ENCODE results near the gene GDPD4. TPM values are rescaled to one million over a fixed set of nuclear protein-coding genes. Genes with fewer than 3 reads are reported as not detected.
A peak's percentile ranks its signal among the peaks of the same experiment; 100 is the strongest.

GDPD4 gene
- total and polyA plus RNA-seq, 2 of the 4 experiments (the other 2 are of a cell fraction), result not detected

DNA sequence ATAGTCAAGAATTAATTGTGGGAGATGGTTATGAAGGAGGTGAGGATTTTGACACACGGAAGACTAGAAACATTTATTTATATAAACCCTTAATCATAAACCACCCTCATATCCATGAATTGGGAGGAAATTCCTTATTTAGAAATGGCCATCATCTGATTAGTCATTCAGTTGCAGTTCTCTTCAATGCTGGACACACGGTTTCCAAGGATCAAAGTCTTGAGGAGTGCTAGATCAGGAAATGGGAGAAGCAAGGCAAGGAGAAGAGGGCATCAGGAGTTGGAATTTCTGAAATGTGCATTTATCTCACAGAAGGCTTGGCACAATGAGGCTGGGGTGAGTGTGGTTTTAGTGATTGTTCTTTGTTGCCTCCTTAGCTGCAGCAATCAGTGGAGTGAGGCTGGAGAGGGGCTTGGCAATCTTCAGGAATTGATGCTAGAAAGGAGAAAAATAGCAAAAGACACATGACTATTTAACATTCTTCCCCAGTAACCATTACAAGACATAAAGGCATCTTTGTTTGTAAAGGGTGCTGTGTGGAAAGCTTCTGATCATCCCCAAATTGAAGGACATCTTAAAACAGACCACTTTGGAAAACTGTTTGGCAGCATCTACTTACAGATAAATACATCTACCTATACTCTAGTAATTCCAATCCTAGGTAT is 21.6 kb upstream of the GDPD4 start:
- ATAC-seq (ENCODE audit: low read depth) (no peak; the same call in 1 of the 2 replicates), DNase-seq (peak; percentile 57)
- Histone ChIP-seq H3K4me3 (ENCODE audit: insufficient read depth, low read depth, low read length) (no peak overlapping the region), H3K27ac (ENCODE audit: insufficient read depth, low read length) (no peak overlapping the region), H2BK20ac (ENCODE audit: low read depth, low read length) (0 out of 2 replicates have a peak overlapping the region, but pooled peaks have one; percentile 51), H3K4me1 (ENCODE audit: control insufficient read depth, insufficient read depth, low read length) (peaks cover 3% of the 10 kb centered on the region), H3K23ac (ENCODE audit: low read depth, low read length) (no peak overlapping the region), H4K91ac (ENCODE audit: insufficient read depth, low read depth, low read length) (no peak overlapping the region), H4K8ac (ENCODE audit: low read depth in 2 of 2, low read length in 2 of 2) (no peak overlapping the region), H3K27me3 (ENCODE audit: control insufficient read depth, insufficient read depth, low read length) (no peaks in the 10 kb centered on the region), H2BK15ac (ENCODE audit: low read depth, low read length) (no peak overlapping the region), H3K79me1 (ENCODE audit: low read depth in 1 of 2, low read length in 2 of 2) (no peaks in the 10 kb centered on the region; a peak in 1 of 4 replicates), H2AFZ (replicated peaks; ENCODE audit: low read length, poor library complexity) (no peak overlapping the region), H2BK5ac (ENCODE audit: low read depth, low read length, poor library complexity, severe bottlenecking) (no peak overlapping the region), H3K56ac (ENCODE audit: extremely low read depth, insufficient read depth, low read length) (no peak overlapping the region), H3K18ac (ENCODE audit: low read depth, low read length) (no peak overlapping the region), H3K9me3 (ENCODE audit: control insufficient read depth, insufficient read depth, low read length) (no peaks in the 10 kb centered on the region), H3K9me1 (ENCODE audit: insufficient read depth, low read length) (peaks cover 12% of the 10 kb centered on the region), H3K9ac (ENCODE audit: low read depth, low read length) (no peak overlapping the region), H3K4ac (ENCODE audit: low read depth, low read length) (no peak overlapping the region), H3K4me2 (ENCODE audit: low read depth, low read length) (no peak overlapping the region), H4K5ac (ENCODE audit: low read depth, low read length) (no peak overlapping the region), H3K36me3 (ENCODE audit: control insufficient read depth, insufficient read depth, low read length) (no peaks in the 10 kb centered on the region), H2AK5ac (ENCODE audit: low read depth, low read length) (no peak overlapping the region), H2BK120ac (ENCODE audit: low read depth, low read length) (no peak overlapping the region), H3K14ac (replicated peaks; ENCODE audit: low read depth, low read length) (no peak overlapping the region), H2AK9ac (replicated peaks; ENCODE audit: low read depth, low read length, poor library complexity) (no peak overlapping the region), H4K20me1 (ENCODE audit: insufficient read depth, low read length) (peaks cover 4% of the 10 kb centered on the region; the same call in 1 of the 2 replicates)
- no TSS peak for BruUV-seq (replicated peaks)
- dilution Hi-C loops (cut with HindIII; ENCODE audit: low sequenced_read_pairs, unreplicated experiment), result no loop called here
- no CpG with 5 or more reads among the region's 2 CpGs for WGBS, 2 experiments (ENCODE audit: extremely low coverage in 2 of 2, insufficient read length in 1 of 2)
- POLR2A ChIA-PET (ENCODE audit: unreplicated experiment), result no interaction called here
- in situ Hi-C loops (cut with MboI; ENCODE audit: low sequenced_read_pairs), result no loop called here
- CTCF ChIA-PET, result no interaction called here
- intact Hi-C loops (cut with micrococcal nuclease), result no loop called here
- TF ChIP-seq RFX5 (IDR thresholded peaks at IDR 0.05; ENCODE audit: low read depth, low read length) (no peak), SMC3 (IDR thresholded peaks at IDR 0.05; ENCODE audit: low read depth, low read length) (no peak), CHD1 (IDR thresholded peaks at IDR 0.05; ENCODE audit: low read depth, low read length) (no peak), RCOR1 (IDR thresholded peaks at IDR 0.05; ENCODE audit: insufficient replicate concordance, low read length) (no peak), POLR2A (IDR thresholded peaks at IDR 0.05; ENCODE audit: low read depth, low read length) (no peak), BHLHE40 (IDR thresholded peaks at IDR 0.05; ENCODE audit: low read depth, low read length) (no peak), NFE2L2 (IDR thresholded peaks at IDR 0.05; ENCODE audit: low read depth, low read length) (no peak), MXI1 (IDR thresholded peaks at IDR 0.05; ENCODE audit: borderline replicate concordance, low read depth, low read length) (no peak), FOS (IDR thresholded peaks at IDR 0.05; ENCODE audit: low read depth, low read length) (no peak), MAFK (IDR thresholded peaks at IDR 0.05; ENCODE audit: low read depth, low read length) (no peak), MAZ (IDR thresholded peaks at IDR 0.05; ENCODE audit: borderline replicate concordance, low read depth, low read length) (no peak), RAD21 (IDR thresholded peaks at IDR 0.05; ENCODE audit: low read length) (no peak), CEBPB (IDR thresholded peaks at IDR 0.05; ENCODE audit: low read depth, low read length) (no peak)
- TF ChIP-seq, protein P1, sequence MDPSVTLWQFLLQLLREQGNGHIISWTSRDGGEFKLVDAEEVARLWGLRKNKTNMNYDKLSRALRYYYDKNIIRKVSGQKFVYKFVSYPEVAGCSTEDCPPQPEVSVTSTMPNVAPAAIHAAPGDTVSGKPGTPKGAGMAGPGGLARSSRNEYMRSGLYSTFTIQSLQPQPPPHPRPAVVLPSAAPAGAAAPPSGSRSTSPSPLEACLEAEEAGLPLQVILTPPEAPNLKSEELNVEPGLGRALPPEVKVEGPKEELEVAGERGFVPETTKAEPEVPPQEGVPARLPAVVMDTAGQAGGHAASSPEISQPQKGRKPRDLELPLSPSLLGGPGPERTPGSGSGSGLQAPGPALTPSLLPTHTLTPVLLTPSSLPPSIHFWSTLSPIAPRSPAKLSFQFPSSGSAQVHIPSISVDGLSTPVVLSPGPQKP (IDR thresholded peaks at IDR 0.05; ENCODE audit: borderline replicate concordance, low read depth, low read length), result no peak
- TF ChIP-seq, protein P2, sequence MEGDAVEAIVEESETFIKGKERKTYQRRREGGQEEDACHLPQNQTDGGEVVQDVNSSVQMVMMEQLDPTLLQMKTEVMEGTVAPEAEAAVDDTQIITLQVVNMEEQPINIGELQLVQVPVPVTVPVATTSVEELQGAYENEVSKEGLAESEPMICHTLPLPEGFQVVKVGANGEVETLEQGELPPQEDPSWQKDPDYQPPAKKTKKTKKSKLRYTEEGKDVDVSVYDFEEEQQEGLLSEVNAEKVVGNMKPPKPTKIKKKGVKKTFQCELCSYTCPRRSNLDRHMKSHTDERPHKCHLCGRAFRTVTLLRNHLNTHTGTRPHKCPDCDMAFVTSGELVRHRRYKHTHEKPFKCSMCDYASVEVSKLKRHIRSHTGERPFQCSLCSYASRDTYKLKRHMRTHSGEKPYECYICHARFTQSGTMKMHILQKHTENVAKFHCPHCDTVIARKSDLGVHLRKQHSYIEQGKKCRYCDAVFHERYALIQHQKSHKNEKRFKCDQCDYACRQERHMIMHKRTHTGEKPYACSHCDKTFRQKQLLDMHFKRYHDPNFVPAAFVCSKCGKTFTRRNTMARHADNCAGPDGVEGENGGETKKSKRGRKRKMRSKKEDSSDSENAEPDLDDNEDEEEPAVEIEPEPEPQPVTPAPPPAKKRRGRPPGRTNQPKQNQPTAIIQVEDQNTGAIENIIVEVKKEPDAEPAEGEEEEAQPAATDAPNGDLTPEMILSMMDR (conservative IDR thresholded peaks at IDR 0.05; ENCODE audit: low read depth, low read length), result no peak
- TF ChIP-seq, protein P3, sequence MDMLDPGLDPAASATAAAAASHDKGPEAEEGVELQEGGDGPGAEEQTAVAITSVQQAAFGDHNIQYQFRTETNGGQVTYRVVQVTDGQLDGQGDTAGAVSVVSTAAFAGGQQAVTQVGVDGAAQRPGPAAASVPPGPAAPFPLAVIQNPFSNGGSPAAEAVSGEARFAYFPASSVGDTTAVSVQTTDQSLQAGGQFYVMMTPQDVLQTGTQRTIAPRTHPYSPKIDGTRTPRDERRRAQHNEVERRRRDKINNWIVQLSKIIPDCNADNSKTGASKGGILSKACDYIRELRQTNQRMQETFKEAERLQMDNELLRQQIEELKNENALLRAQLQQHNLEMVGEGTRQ (IDR thresholded peaks at IDR 0.05; ENCODE audit: low read depth, low read length), result no peak
